ENCODE data around the gene CD52.

Gene CD52

DNA sequence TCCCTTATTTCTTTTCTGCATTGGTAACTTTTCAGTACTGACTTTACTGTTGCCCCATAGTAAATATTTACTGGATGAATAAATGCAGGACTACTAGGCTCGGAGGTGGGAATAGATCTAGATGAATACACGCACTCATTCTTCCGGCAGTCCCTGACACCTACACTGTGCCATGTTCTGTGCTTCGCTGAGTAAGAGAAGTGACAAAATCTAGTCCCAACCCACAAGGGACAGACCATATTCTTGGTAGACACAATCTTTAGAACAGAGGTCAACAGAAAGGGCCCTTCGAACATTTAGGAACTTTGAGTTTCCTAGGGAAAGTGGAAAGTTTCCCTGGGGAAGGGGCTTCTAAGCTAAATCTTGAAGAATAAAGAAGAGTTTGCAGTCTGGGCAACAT is 3.3 kb upstream of the CD52 start:
- Histone ChIP-seq H2AFZ (ENCODE audit: low read depth, low read length) (no peak overlapping the region), H3K9ac (ENCODE audit: low read length) (no peak overlapping the region), H3K27me3 (ENCODE audit: low read depth, low read length) (no peaks in the 10 kb centered on the region), H3K9me3 (ENCODE audit: insufficient read depth, low read length) (no peaks in the 10 kb centered on the region), H3K27ac (ENCODE audit: low read length) (no peak overlapping the region), H3K4me3 (ENCODE audit: low read length) (no peak overlapping the region), H4K20me1 (ENCODE audit: insufficient read depth, low read length) (no peaks in the 10 kb centered on the region), H3K4me1 (ENCODE audit: low read length) (peaks cover 34% of the 10 kb centered on the region), H3K36me3 (replicated peaks; ENCODE audit: low read depth, low read length) (no peaks in the 10 kb centered on the region), H3K79me2 (ENCODE audit: low read length) (no peaks in the 10 kb centered on the region), H3K4me2 (ENCODE audit: low read length) (no peak overlapping the region)
- TF ChIP-seq, protein P1, sequence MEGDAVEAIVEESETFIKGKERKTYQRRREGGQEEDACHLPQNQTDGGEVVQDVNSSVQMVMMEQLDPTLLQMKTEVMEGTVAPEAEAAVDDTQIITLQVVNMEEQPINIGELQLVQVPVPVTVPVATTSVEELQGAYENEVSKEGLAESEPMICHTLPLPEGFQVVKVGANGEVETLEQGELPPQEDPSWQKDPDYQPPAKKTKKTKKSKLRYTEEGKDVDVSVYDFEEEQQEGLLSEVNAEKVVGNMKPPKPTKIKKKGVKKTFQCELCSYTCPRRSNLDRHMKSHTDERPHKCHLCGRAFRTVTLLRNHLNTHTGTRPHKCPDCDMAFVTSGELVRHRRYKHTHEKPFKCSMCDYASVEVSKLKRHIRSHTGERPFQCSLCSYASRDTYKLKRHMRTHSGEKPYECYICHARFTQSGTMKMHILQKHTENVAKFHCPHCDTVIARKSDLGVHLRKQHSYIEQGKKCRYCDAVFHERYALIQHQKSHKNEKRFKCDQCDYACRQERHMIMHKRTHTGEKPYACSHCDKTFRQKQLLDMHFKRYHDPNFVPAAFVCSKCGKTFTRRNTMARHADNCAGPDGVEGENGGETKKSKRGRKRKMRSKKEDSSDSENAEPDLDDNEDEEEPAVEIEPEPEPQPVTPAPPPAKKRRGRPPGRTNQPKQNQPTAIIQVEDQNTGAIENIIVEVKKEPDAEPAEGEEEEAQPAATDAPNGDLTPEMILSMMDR (IDR thresholded peaks at IDR 0.05; ENCODE audit: low read depth, low read length): no peak
- no peak for TF ChIP-seq EZH2phosphoT487 (IDR thresholded peaks at IDR 0.05; ENCODE audit: low read depth)

GRCh38 chr1:26315874-26316850 is 1.6 kb upstream of the CD52 start:
- Histone ChIP-seq H3K36me3 (replicated peaks; ENCODE audit: low read depth, low read length) (no peaks in the 10 kb centered on the region), H3K27ac (ENCODE audit: low read length) (no peak overlapping the region)
- TF ChIP-seq EZH2phosphoT487 (IDR thresholded peaks at IDR 0.05; ENCODE audit: low read depth): no peak
- TF ChIP-seq, protein P1 (IDR thresholded peaks at IDR 0.05; ENCODE audit: low read depth, low read length): no peak

DNA sequence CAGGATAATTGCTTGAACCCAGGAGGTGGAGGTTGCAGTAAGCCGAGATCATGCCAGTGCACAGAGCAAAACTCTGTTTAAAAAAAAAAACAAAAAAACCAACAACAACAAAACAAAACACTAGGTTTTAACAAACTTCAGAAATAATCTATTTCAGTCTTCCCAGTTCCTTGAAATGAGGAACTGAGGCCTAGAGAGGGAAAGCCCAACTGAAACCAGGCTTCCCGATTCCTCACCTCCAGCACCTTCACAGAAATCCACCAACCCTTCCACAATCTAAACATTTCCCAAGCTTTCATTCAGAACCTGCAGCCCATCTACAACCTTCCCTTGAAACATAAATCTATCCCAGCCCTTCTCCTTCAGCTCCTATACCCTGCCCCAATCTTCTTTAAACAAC is 612 bp upstream of the CD52 start:
- no peak for TF ChIP-seq EZH2phosphoT487 (IDR thresholded peaks at IDR 0.05; ENCODE audit: low read depth)
- TF ChIP-seq, protein P1 (IDR thresholded peaks at IDR 0.05; ENCODE audit: low read depth, low read length): no peak
- H3K36me3 ChIP-seq (replicated peaks; ENCODE audit: low read depth, low read length): no peaks in the 10 kb centered on the region
- peak overlapping the region; percentile 31; the same call in 1 of the 2 replicates for H3K4me3 ChIP-seq (ENCODE audit: low read length)
- peak overlapping the region; percentile 49 for H3K4me2 ChIP-seq (ENCODE audit: low read length)
- no peaks in the 10 kb centered on the region for H3K27me3 ChIP-seq (ENCODE audit: low read depth, low read length)
- H2AFZ ChIP-seq (ENCODE audit: low read depth, low read length): peak overlapping the region; percentile 81
- no peaks in the 10 kb centered on the region for H3K79me2 ChIP-seq (ENCODE audit: low read length)
- H3K27ac ChIP-seq (ENCODE audit: low read length): no peak overlapping the region; the same call in 1 of the 2 replicates
- H3K9me3 ChIP-seq (ENCODE audit: insufficient read depth, low read length): no peaks in the 10 kb centered on the region
- H3K4me1 ChIP-seq (ENCODE audit: low read length): peaks cover 45% of the 10 kb centered on the region
- H3K9ac ChIP-seq (ENCODE audit: low read length): peak overlapping the region; percentile 20; the same call in 1 of the 2 replicates
- no peaks in the 10 kb centered on the region for H4K20me1 ChIP-seq (ENCODE audit: insufficient read depth, low read length)

More at GRCh38 chr1:26315874-26316850, 1.6 kb upstream of the CD52 start:
- H3K9me3 ChIP-seq (ENCODE audit: insufficient read depth, low read length): no peaks in the 10 kb centered on the region
- peak overlapping the region; percentile 76 for H3K4me2 ChIP-seq (ENCODE audit: low read length)
- H3K4me1 ChIP-seq (ENCODE audit: low read length): peaks cover 36% of the 10 kb centered on the region
- H3K4me3 ChIP-seq (ENCODE audit: low read length): peak overlapping the region; percentile 50; the same call in 1 of the 2 replicates
- H3K9ac ChIP-seq (ENCODE audit: low read length): 0 out of 2 replicates have a peak overlapping the region, but pooled peaks have one; percentile 17
- H2AFZ ChIP-seq (ENCODE audit: low read depth, low read length): no peak overlapping the region
- H3K79me2 ChIP-seq (ENCODE audit: low read length): no peaks in the 10 kb centered on the region
- no peaks in the 10 kb centered on the region for H4K20me1 ChIP-seq (ENCODE audit: insufficient read depth, low read length)
- H3K27me3 ChIP-seq (ENCODE audit: low read depth, low read length): no peaks in the 10 kb centered on the region

DNA sequence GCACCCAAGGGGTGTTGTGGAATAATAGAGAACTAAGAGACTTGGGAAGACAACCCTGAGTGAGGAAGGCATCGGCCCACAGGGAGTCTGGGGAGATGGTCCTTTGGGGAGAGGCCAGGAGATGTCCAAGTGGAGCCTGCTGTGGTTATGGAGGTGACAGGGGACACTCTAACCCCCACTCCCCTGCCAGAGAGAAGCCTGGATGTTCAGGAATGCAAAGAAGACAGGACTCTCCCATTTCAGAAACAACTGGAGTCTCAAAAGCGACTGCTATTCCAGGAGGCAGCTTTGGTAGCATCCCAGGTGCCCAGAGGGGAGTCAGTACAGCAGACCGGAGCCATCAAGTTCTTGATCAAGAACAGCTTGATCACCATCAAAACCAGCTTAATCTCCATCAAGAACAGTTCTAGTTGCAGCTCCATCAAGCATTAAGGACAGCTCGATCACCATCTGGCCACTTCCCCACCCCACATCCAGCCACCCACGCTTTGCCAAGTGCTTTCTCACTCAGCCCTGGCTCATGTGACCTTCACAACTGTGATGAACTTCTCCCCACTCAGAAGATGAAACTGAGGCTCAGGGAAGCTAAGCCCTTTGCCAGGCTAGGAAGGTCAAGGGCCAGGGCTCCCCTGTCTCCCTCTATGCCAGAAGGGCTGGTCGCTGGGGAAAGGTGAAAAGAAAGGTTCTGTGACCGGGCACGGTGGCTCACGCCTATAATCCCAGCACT is 743 bp downstream of the CD52 start:
- peaks cover 46% of the 10 kb centered on the region for H3K4me1 ChIP-seq (ENCODE audit: low read length)
- no peaks in the 10 kb centered on the region for H3K9me3 ChIP-seq (ENCODE audit: insufficient read depth, low read length)
- no peaks in the 10 kb centered on the region for H3K36me3 ChIP-seq (replicated peaks; ENCODE audit: low read depth, low read length)
- H3K27ac ChIP-seq (ENCODE audit: low read length): no peak overlapping the region
- H3K4me2 ChIP-seq (ENCODE audit: low read length): peak overlapping the region; percentile 49
- H2AFZ ChIP-seq (ENCODE audit: low read depth, low read length): no peak overlapping the region
- TF ChIP-seq EZH2phosphoT487 (IDR thresholded peaks at IDR 0.05; ENCODE audit: low read depth): no peak
- TF ChIP-seq, protein P1 (IDR thresholded peaks at IDR 0.05; ENCODE audit: low read depth, low read length): no peak
- H3K9ac ChIP-seq (ENCODE audit: low read length): no peak overlapping the region
- H4K20me1 ChIP-seq (ENCODE audit: insufficient read depth, low read length): no peaks in the 10 kb centered on the region
- no peaks in the 10 kb centered on the region for H3K79me2 ChIP-seq (ENCODE audit: low read length)
- no peaks in the 10 kb centered on the region for H3K27me3 ChIP-seq (ENCODE audit: low read depth, low read length)
- no peak overlapping the region for H3K4me3 ChIP-seq (ENCODE audit: low read length)
